ENCODE results near the gene ABCA1. TPM values are rescaled to one million over a fixed set of nuclear protein-coding genes. Genes with fewer than 3 reads are reported as not detected.

ABCA1 gene
- total and polyA plus RNA-seq, 3 donors from 2014 or later, result 8.5 to 57.9 (median 42.0) TPM

- no peaks in the 10 kb centered on the region for H3K36me3 ChIP-seq (ENCODE audit: low read depth, missing control alignments)
- TF ChIP-seq, protein P1, sequence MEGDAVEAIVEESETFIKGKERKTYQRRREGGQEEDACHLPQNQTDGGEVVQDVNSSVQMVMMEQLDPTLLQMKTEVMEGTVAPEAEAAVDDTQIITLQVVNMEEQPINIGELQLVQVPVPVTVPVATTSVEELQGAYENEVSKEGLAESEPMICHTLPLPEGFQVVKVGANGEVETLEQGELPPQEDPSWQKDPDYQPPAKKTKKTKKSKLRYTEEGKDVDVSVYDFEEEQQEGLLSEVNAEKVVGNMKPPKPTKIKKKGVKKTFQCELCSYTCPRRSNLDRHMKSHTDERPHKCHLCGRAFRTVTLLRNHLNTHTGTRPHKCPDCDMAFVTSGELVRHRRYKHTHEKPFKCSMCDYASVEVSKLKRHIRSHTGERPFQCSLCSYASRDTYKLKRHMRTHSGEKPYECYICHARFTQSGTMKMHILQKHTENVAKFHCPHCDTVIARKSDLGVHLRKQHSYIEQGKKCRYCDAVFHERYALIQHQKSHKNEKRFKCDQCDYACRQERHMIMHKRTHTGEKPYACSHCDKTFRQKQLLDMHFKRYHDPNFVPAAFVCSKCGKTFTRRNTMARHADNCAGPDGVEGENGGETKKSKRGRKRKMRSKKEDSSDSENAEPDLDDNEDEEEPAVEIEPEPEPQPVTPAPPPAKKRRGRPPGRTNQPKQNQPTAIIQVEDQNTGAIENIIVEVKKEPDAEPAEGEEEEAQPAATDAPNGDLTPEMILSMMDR (IDR thresholded peaks at IDR 0.05), result no peak
- TF ChIP-seq POLR2A (IDR thresholded peaks at IDR 0.05), result no peak
- intact Hi-C loops (cut with DNase I; ENCODE audit: low total_unique reads), result no loop called here
- peaks cover 5% of the 10 kb centered on the region for H3K4me1 ChIP-seq
- H3K9me3 ChIP-seq, result no peaks in the 10 kb centered on the region
- no peak overlapping the region for H3K4me3 ChIP-seq
- no peaks in the 10 kb centered on the region for H3K27me3 ChIP-seq
- no peak overlapping the region for H3K27ac ChIP-seq
- DNase-seq, result no peak
Measured at GRCh38 chr9:104775574-104775936, 152.4 kb downstream of the ABCA1 start.

- intact Hi-C loops (cut with DNase I; ENCODE audit: low total_unique reads), result no loop called here
- no peak for TF ChIP-seq POLR2A (IDR thresholded peaks at IDR 0.05)
- TF ChIP-seq, protein P1 (IDR thresholded peaks at IDR 0.05), result no peak
- H3K36me3 ChIP-seq (ENCODE audit: low read depth, missing control alignments), result no peaks in the 10 kb centered on the region
- DNase-seq, result no peak
- no peaks in the 10 kb centered on the region for H3K27me3 ChIP-seq
- no peaks in the 10 kb centered on the region for H3K9me3 ChIP-seq
- no peak overlapping the region for H3K27ac ChIP-seq
- peaks cover 5% of the 10 kb centered on the region for H3K4me1 ChIP-seq
- H3K4me3 ChIP-seq, result no peak overlapping the region
- 89 to 93% methylated on average over 11 of the region's 11 CpGs for WGBS, 2 donors
Measured at GRCh38 chr9:104774831-104775573, 153.0 kb downstream of the ABCA1 start.

DNA sequence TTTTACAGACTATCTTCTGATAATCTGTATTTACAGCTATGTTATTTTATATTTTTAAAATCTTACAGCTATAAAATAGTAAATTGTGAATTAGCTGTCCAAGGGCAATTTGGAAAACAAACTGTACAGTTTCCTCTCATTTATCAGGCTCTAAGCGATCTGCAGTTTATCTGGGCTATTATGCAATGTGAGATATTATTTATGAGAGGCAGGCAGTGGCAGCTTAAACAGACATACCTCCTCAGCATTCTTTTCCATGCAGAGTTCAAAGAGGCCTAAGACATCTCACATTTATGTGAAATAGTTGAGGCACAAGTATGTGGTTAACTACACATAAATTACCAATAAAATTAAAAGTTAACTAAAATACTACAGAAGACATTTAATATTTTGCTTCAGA lies 153.8 kb downstream of the ABCA1 start:
- H3K4me1 ChIP-seq, result peaks cover 5% of the 10 kb centered on the region
- no peaks in the 10 kb centered on the region for H3K9me3 ChIP-seq
- no peak overlapping the region for H3K27ac ChIP-seq
- DNase-seq, result no peak
- H3K36me3 ChIP-seq (ENCODE audit: low read depth, missing control alignments), result no peaks in the 10 kb centered on the region
- intact Hi-C loops (cut with DNase I; ENCODE audit: low total_unique reads), result no loop called here
- H3K4me3 ChIP-seq, result no peak overlapping the region
- 53 to 71% methylated on average over 1 of the region's 1 CpG for WGBS, 2 donors
- no peaks in the 10 kb centered on the region for H3K27me3 ChIP-seq
- TF ChIP-seq, protein P1 (IDR thresholded peaks at IDR 0.05), result no peak
- no peak for TF ChIP-seq POLR2A (IDR thresholded peaks at IDR 0.05)

DNA sequence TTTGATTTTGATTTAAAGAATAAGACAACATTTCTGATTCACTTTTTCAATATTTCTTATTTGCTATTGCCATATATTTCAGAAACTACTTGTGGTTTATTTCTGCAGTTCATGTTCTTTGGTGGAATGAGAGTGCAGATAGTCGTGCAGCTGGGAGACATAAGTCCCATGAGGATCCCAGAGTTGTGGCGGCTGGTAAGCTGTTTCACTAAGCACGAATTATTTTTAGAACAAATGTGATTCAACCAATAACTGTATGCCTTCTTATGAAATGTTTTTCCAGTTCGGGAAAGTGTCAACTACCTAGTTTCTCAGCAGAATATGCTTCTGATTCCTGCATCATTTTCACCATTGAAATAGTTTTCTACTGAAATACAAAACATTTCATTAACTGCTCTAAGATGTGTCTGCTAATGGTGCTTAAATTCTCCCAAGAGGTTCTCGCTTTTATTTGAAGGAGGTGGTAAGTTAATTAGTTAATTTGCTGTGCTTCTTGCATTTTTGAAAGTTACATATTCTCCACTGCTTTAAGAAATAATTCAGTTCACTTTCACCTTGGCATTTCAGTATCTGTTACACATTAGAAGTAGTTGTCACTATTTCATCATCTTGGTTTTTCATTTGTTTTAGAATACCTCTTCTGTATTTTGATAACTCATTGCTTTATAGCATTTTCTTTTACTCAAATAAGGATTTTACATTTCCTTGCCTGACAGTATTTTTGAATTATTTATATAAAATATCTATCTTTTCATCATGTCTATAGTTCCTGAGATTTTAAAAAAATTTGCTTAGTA lies 155.0 kb downstream of the ABCA1 start:
- H3K27ac ChIP-seq, result no peak overlapping the region
- H3K36me3 ChIP-seq (ENCODE audit: low read depth, missing control alignments), result no peaks in the 10 kb centered on the region
- no peak for TF ChIP-seq POLR2A (IDR thresholded peaks at IDR 0.05)
- TF ChIP-seq, protein P1 (IDR thresholded peaks at IDR 0.05), result no peak
- H3K9me3 ChIP-seq, result no peaks in the 10 kb centered on the region
- H3K27me3 ChIP-seq, result no peaks in the 10 kb centered on the region
- peaks cover 5% of the 10 kb centered on the region for H3K4me1 ChIP-seq
- no peak for DNase-seq
- intact Hi-C loops (cut with DNase I; ENCODE audit: low total_unique reads), result no loop called here
- 43 to 50% methylated on average over 5 of the region's 5 CpGs for WGBS, 2 donors
- no peak overlapping the region for H3K4me3 ChIP-seq
